GM19239 (cell line): ENCODE measurements around the gene MAPKBP1.
"Not testable (repeated sequence)": the region's sequence is repeated elsewhere in the genome, so short reads cannot be mapped to it uniquely, and the experiment has no call there.

Experiments
- DNase-seq: peaks from one replicate; pipeline ENCODE4 v3.0.0; 2011; ENCODE audit warnings: low spot score; ENCODE audit not compliant: insufficient read length
- FAIRE-seq: peaks from 2 replicates; lab custom pipeline; 2011; peaks lifted over from hg19 to GRCh38; lab: Jason Lieb, UNC

Gene MAPKBP1

GRCh38 chr15:41823502-41823901, 49.2 kb downstream of the MAPKBP1 start:
- no peak for FAIRE-seq
- no peak for DNase-seq

DNA sequence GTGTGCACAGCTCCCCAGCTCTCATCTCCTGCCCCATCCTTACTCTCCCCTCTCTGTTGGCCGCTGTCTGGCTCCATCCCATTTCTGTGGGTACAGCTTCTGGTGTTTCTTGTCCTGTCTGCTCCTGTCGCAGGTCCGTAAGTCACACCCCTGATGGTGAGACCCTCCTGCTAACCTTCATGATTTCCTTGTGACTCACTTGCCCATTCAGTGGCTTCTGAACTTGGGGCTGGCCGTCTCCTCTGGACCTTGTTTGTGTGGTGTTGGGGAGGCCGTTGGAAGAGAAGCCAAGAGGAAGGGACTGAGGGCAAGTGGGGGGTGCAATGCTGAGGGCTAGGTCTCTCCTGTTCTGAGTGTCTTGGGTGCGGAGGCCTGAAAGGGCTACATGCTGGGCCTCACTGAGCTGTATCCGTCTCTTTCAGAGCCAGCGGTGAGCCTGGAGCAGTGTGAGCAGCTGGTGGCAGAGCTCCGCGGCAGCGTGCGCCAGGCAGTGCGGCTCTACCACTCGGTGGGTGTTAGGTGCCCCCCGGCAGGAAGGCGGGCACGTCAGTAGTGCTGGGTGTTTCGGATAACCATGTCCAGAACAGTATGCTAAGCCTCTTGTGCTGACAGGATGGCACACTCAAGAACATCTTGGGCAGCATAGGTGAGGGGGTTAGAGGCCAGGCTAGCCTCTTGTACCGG, 49.9 kb downstream of the MAPKBP1 start:
- DNase-seq (no peak), FAIRE-seq (no peak)

GRCh38 chr15:41825145-41825544, 50.9 kb downstream of the MAPKBP1 start:
- DNase-seq (no peak), FAIRE-seq (no peak)

DNA sequence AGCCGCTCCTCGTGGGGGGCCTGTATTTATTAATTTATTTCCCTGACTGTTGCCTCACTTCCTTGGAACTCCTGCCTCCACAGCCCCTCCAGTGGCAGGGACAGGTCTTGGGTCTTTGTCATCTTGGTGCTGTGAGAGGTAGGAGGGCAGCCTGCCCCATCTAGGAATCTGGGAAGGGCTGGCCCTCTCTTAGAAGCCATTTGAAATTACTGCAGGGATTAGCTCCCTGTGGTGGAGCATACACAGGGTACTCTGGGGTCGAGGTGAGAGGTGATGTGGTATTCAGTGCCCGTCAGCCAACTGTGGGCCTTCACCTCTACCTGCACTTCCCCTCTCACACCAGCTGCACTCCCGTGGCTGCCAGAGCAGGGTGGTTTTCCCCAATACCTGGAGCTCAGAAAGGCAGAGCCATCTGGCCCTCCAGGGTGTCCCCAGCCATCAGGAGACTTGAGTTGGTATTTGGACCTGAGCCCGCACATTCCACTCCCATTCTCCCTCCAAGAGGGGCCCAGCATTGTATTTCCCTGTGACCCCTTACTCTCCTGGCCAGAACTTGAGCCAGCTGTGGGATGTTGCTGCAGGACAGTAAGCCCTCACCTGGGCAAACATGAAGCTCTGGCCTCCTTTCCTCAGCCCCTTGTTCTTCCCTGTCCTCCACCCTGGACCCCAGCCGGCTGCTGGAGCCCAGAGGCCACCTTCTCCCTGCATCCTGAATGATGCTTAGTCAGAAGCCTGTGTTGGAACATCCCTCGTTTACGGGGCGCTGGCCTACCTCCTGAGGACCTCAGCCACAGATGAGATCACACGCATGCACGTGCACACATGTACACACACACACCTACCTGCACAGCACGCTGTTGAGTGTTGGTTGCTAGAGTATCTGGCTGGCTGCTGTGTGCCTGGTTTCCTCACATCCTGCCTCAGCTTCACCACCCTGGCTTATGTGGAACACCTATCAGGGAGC, 51.6 kb downstream of the MAPKBP1 start:
- FAIRE-seq: no peak

GRCh38 chr15:41827290-41827879, 53.1 kb downstream of the MAPKBP1 start:
- no peak for DNase-seq
- FAIRE-seq: no peak

More for the DNA sequence above, 51.6 kb downstream of the MAPKBP1 start:
- no peak for DNase-seq

DNA sequence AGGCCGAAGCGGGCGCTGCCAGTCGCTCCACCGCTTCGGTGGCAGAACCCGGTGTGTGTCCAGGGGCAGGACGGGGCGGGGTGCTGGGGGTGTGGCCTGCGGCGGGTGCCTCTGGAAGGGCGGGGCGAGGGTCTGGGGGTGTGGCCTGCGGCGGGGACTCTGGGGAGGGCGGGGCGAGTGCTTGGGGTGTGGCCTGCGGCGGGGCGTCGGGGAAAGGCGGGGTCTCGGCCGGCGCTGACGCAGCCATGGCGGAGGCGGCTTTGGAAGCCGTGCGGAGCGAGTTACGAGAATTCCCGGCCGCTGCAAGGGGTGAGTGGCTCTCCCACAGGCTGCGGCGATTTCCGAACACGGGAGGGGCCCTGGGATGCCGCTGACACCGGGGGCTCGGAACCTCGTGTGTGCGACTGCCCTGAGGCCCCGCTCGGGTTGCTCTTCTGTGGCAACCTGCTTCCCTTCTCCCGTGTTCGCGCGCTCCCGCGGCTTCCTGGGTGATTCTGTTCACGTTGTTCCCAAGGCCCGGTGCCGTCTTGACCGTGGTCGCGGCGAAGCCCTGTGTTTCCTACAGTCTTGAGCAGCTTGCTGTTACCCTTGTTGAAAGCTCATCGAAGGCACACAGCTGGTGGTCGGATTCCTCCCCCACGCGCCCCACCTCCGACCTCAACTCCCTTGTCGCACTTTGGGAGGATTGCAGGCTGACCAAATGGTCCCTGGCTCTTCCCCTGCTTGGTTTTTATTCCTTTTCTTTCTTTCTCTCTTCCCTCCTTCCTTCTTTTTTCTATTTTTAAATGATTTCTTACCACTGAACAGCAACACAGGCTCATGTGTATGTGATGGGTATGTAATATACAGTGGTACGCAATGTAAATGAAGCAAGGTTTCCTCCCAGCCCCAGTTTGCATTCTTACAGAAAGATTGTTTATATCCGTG, 53.9 kb downstream of the MAPKBP1 start, which contains the start of gene JMJD7:
JMJD7 (plus strand) TSS at position 213 of the 927 bp plus-strand sequence; CDS start at position 246, 33 bp downstream.
- peak; percentile 61 for FAIRE-seq
- peak; percentile 95 for DNase-seq

- FAIRE-seq: peak; percentile 89
- no peak for DNase-seq
Measured at GRCh38 chr15:41828807-41829141, 54.5 kb downstream of the MAPKBP1 start.

DNA sequence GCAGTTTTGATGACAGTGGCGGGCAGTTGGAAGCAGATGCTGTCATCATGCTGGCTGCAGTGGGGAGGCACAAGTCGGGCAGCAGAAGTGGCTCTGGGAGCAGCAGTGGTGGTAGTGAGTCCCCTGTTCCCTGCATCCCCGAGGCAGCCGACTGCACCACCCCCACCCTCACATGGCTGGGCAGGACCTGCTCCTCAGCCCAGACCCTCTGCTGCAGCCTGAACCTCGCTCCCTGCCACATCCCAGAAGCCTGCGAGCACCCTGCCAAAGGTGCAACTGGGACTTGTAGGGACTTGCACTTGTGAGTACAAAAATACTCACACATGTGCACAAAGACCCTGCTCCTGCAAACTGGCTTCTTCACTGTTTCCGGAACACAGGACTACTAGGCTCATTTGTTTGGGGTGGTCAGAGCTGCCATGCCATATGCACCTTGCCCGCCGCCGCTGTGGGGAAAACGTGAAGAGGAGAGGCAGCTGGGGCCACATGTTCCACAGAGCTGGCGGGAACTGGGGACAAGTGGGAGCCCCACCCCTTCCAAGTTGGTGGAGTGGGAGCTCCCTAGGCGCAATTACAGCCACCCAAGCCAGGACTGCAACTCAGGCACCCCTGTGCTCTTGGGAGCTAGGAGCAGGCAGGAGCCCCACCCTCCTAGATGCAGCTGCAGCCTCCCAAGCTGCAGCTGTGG, 55.8 kb downstream of the MAPKBP1 start:
- no peak for FAIRE-seq
- DNase-seq: no peak

DNA sequence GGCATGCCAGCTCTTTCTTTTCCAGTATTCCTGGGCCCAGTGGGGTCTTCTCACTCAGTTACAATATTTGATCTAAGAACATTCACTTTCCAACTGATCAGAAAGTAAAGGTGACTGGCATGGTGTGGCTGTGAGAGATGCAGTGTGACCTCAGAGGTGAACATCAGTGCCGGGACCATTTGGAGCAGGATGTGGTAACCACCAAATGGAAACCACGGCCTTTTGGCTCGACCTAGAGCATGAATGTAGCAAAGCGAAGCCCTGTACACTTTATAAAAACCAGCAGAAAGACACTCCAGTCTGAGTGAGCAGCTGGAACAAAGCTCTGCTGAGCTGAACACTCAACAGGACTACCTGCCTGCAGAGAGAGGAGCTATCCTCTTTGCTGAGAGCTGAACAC, 57.0 kb downstream of the MAPKBP1 start:
- DNase-seq, FAIRE-seq: not testable (repeated sequence)

DNA sequence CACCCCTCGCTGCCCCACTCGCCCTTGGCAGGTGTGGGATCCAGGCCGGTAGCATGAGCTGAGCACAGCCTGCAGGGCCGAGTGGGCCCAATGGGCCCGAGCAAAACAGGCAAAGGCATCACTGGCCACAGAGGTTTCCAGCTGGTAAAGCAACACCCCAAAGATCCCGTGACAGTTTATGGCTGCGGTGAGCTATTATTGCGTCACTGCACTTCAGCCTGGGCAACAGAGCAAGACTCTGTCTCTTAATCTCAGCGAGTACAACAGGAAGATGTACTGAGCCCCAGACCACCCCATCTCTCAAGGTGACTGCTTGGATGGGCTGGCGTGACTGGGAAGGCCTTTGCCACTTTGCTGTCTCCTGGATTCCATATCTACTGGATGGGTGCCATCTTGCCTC, 57.9 kb downstream of the MAPKBP1 start:
- DNase-seq (no peak), FAIRE-seq (no peak)

GRCh38 chr15:41832875-41833274, 58.6 kb downstream of the MAPKBP1 start:
- no peak for FAIRE-seq
- no peak for DNase-seq

GRCh38 chr15:41834096-41834495, 59.8 kb downstream of the MAPKBP1 start:
- no peak for DNase-seq
- FAIRE-seq: no peak

DNA sequence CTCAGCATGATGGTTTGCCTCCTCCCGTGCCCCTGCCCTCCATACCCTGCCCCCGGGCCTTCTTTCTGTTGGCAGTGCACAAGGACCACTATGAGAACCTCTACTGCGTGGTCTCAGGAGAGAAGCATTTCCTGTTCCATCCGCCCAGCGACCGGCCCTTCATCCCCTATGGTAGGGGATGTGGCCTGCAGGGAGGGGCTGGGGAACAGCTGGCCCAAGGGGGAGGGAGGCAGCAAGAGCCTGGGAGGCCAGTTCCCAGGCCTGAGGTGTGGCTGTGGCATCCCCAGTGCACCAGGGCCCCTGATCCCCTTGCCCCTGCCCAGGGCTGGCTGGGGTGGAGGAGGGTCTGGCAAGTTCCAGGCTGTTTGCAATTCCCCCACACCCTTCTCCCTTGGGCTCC, 61.8 kb downstream of the MAPKBP1 start:
- FAIRE-seq (no peak), DNase-seq (no peak)

GRCh38 chr15:41836713-41837454, 62.6 kb downstream of the MAPKBP1 start:
- no peak for DNase-seq
- no peak for FAIRE-seq

GRCh38 chr15:41838400-41838897, 64.2 kb downstream of the MAPKBP1 start, which contains the start of gene PLA2G4B:
Gene PLA2G4B (plus strand): TSS chr15:41838847. CDS start chr15:41838914, 67 bp downstream.
- FAIRE-seq: no peak
- DNase-seq: no peak

DNA sequence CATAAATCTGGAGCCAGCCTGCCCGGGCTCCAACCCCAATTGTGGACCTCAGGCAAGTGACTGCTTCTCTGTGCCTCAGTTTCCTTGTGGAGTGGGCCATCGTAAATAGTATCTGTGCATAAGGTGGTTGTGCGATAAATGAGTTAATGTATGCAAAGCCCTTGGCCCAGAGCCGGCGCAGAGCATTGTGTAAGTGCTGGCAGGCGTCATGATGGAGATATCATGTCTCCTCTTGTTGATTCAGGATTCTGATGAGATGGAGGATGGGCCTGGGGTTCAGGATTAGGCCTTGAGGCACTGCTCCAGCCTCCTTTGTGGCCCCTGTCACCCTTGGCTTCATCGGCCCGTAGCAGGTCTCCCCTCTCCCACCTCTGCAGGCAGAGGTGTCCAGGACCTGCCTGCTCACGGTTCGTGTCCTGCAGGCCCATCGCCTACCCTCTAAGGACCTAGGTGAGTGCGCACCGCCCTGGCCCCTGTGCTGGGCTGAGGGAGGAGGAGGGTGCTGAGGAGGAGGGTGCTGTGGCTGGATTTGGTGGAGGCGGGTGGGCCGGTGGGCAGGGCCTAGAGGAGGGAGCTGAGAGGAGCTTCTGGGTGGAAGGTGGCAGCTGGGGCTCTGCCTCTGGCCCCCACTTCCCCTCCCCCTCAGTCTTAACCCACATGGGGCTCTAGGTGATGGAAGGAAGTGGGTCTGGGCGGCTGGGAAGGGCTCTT, 65.7 kb downstream of the MAPKBP1 start:
- DNase-seq (no peak), FAIRE-seq (no peak)

GRCh38 chr15:41840673-41841072, 66.4 kb downstream of the MAPKBP1 start:
- FAIRE-seq (no peak), DNase-seq (no peak)

- no peak for FAIRE-seq
- no peak for DNase-seq
Measured at GRCh38 chr15:41841131-41841530, 66.8 kb downstream of the MAPKBP1 start.
